ENCODE measurements around the gene NMT2.

NMT2 gene

DNA sequence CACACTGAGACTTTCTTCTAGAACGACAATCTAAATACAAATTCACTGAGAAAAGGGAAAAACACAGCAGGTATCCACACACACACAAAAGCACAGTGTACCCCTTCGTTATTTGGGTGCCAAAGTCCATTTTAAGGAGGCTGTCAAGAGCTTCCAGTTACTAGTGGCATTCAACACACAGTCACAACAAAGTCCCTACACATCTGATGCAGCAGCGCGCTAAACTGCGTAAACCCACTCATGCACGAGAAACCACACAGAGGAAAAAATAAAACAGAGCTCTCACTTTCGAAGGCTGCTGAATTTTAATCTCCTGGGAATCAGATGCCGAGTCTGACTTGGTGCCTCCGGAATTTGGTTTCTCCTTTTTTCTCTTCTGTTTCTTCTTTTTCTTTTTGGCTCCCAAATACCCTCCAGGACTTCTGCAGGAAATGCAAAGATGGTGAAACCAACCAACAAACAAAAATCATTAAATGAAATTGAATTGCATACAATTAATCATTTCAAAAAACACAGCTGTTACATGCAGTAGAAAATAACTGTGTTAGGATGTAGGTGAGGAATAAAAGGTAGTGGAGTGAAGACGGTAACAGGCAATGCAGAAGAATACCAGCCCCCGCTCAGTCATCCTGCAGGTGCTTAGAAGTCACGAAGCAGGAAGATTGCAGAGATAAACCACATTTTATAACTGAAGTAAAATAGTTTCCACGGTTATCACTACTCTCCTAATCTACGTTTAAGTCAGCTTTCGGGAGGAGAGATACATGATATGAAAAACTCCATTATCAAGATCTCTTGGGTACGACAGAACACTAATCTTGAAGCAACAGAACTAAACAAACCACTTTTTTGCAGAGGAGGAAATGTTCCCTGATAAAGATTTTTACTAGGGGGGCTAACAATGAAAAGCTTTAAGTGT is 27.1 kb downstream of the NMT2 start:
- DNase-seq (ENCODE audit: low spot score) = no peak

DNA sequence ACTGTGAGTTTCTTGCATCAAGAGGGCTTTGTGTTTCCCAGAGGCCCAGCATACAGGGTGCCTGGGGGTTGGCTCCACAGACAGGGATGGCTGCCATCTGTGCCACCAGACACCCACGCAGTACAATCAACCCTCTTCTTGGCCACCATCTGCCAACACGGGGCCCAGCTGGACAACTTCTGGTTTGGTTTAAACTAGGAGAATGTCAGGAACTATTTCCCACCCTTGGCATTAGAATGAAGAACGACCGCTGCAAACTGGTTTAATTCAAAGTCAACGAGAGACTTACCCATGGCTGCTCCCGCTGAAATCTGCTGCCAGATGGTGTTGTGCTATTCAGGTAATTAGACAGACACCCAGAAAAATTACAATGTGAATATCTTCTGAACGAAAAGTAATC is 27.8 kb downstream of the NMT2 start:
- DNase-seq (ENCODE audit: low spot score) = no peak

DNA sequence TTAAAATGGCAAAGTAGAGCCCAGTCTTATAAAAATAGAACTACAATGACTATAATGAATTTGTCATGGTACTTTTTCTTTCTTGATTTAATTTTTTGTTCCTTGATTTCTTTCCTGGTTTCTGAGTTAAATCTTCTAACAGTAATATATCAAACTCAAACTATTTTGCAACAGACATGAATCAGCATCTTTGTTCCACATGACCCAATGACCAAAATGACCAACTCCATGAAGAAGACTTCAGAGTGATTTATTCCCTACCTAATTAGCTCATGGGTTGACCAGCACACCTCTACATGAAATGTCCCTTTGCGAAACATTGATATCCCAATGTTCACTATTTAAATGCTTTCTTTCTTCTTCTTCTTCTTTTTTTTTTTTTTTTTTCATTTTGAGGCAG is 30.9 kb downstream of the NMT2 start:
- no peak for DNase-seq (ENCODE audit: low spot score)

DNA sequence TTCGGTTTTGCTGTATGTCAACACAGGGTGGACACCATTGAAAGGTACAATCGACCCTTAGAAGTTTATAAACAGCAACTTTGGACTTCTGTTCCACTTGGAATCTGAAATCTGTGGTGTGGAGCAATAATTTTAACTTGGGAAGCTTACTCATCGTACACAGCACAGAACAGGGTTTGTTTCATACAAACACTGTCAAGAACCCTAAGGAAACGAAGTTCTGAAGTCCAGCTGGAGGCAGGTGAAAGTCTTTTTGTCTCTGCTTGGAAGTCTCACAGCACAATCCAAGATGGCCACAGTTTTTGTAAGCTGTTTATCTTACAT is 31.5 kb downstream of the NMT2 start:
- DNase-seq (ENCODE audit: low spot score) = no peak

DNA sequence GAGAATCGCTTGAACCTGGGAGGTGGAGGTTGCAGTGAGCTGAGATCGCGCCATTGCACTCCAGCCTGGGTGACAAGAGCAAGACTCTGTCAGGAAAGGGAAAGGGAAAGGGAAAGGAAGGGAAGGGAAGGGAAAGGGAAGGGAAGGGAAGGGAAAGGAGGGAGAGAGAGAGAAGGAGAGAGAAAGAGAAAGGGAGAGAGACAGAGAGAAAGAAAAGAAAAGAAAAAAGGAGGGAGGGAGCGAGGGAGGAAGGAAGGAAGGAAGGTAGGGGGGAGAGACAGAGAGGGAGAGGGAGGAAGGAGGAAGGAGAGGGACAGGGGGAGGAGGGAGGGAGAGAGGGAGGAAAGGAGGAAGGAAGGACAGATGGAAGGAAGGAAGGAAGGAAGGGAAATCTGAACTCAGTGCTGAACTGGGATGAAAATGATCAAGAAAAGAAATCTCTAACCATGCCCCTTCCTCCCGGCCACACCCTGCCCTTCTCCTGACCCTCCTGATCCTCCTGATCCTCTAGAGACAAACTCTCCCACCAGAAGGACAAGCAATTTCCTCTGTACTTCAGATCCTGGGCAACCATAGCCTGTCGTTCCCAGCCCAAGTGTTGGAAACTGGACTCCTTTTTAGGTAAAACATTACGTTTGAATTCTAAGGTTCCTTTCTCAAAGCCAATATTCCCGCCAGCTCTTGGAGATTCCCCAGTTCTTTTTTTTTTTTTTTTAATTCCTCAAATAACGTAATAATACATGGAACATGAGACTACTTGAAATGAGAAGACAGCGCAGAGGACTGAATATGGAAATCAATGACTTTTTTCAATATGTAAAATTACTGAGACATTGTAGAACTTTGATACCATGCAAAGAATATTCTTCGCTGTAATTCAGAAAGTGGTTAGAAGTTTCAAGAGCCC is 32.1 kb downstream of the NMT2 start:
- DNase-seq (ENCODE audit: low spot score) = no peak

DNA sequence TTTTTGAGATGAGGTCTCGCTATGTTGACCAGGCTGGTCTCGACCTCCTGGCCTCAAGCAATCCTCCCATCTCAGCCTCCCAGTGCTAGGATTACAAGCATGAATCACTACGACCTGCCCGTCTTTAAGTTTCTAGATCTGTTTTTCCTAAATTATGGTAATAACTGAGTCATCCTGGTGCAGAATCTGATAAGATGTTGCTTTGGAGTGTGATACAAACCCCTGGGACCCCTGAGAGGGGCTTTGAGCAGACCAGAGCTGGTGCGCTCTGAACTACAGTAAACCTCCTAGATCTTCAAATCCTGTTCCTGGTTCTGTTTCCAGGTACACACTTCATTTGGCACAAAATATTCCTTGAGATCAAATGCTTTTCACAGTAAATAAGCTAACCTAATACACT is 37.2 kb downstream of the NMT2 start:
- DNase-seq (ENCODE audit: low spot score) = no peak

DNA sequence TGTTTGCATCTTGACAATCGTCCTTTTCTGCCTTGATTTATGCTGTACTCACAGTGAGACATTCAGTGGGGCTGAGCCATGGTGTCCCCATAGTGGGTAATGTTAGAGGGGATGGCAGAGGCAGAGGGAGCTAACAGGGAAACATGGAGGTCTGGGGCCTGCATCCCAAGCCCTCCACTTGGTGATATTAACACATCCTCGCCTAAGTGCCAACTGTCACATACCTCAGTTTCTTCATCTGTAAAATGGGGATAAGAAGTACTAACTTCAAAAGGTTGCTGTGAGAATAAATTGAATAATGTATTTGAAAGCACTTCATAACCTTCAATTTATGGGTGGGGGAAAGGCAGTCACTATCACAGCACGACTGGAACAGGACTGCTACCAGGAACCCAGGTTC is 43.6 kb downstream of the NMT2 start:
- no peak for DNase-seq (ENCODE audit: low spot score)

DNA sequence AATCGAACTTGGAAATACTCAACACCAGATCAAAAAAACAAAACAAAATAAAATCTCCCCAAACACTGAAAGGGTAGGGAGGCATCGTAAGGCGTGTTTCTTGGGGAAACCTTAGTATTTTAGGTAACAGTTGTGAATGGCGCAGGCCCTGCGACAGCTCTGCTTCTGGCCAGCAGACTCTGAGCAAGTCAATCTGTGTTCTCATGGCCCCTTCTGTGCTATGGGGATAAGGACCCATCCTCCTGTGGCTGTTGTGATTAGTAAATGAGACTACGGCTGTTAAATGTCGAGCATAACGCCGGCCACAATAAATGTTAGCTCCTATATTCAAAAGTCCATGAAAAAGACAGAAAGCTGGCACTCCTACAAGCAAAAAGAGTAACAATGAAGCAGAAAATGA is 44.3 kb downstream of the NMT2 start:
- no peak for DNase-seq (ENCODE audit: low spot score)

DNA sequence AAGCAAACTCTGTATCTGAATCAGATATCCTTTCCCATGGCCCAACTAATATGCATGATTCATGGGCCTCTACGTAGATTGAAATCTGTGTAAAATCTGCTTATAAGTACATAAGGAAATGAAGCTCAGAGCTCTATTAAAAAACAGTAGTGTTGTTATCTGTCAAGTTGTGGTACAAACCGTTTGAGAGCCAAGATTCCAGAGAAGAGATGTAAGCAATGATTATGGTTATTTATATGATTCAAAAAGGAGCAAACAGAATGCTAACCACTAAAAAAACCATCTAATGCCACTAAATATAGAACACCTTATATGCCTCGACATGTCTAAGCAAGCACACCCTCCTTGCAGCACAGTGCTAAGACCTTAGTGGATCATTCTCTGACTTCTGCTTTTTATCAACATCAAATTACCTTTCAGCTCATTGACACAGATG is 44.7 kb downstream of the NMT2 start:
- no peak for DNase-seq (ENCODE audit: low spot score)

DNA sequence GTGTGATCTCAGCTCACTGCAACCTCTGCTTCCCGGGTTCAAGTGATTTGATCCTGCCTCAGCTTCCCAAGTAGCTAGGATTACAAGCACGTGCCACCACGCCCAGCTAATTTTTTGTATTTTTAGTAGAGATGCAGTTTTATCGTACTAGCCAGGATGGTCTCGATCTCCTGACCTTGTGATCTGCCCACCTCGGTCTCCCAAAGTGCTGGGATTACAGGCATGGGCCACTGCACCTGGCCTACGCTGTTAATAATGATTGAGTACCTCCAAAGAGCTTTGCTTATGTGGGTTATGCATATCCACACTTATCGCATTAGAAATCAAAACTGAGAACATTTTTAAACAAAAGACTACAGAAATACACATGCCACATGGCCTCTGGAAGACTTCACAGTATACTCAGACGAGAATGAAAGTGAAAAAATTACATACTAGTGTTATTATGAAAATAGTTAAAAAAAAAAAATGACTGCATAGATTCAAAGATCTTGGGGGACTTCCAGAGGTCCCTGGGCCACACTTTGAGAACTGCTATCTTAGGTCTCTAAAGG is 45.9 kb downstream of the NMT2 start:
- no peak for DNase-seq (ENCODE audit: low spot score)

DNA sequence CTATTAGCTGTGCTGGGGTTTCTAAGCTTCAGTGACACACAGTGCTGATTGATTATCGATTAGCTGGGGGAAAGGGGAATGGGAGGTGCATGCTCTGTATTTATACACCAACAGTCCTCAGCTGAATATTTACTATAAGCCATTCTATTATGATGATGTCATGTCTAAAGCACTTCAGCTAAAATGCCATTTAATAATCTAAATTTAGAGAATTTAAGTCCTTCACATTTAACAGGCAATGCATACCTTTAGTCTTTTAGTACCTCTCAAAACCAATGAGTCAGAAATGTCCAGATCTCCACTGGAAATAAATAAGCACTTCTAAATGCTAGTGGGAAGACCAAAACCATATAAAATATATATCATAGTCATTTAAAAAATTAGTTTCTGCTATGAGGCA is 46.8 kb downstream of the NMT2 start:
- no peak for DNase-seq (ENCODE audit: low spot score)

DNA sequence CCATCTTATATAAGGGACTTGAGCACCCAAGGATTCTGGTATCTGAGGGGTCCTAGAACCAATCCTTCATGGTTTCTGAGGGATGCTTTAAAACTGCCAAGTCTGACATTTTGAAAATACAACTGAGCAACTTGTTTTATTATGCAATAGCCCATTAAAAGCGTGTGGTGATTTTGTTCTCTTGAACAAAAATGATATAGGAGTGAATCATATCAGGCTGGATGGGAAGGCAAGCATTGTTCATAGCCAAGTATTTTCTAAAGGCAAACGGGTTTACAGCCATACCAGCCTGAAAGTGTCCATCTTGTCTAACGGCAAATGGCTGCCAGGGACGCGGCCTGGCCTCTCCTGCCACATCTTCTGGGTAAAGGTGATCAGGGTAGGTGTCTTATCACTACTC is 48.0 kb downstream of the NMT2 start:
- no peak for DNase-seq (ENCODE audit: low spot score)

DNA sequence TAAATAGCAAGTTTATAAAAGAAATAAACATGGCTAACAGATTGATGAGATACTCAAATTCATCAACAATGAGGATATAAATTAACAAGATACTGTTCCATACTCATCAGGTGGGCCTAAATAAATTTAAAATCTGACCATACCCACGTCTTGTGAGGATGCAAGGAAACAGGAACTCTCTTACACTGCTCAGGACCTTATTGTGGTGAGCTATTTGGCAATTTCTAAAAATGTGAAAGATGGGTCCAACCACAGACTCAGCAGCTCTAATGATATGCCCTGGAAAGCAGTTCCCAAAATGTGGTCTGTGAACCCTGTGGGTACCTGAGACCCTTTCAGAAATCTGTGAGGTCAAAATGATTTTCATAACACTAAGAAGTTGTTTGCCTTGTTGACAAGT is 49.9 kb downstream of the NMT2 start:
- DNase-seq (ENCODE audit: low spot score) = no peak

DNA sequence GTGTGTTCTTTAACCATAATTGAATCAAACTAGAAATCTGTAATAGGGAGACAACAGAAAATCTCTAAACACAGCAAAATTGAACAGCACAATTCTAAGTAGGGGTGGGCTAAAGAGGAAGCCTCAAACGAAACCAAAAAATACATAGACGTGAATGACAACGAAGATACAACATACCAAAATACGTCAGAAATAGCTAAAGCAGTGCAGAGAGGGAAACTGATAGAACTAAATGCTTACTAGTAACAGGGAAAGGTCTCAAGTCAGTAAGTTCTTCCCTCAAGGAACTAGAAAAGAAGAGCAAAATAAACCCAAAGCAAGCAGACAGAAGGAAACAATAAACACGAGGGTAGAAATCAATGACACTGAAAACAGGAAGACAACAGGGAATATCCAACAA is 52.3 kb downstream of the NMT2 start:
- no peak for DNase-seq (ENCODE audit: low spot score)

DNA sequence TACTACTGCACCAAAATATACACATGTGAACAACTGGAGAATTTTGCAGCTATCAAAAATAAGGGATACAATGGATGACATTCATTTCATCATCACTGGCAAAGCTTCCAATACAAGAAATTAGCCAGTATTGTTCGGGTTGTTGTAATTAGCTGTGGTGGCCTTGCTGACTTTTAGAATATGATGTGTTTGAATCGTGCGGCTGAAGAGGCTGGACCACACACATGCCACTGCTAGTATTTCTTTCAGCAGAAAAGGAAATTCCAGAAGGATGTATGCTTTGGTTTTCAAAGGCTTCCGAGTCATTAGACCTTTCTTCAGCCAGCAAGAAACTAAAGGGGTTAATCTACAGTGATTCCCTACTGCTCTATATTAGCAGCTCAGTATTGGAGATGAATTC is 54.7 kb downstream of the NMT2 start:
- DNase-seq (ENCODE audit: low spot score) = no peak

DNA sequence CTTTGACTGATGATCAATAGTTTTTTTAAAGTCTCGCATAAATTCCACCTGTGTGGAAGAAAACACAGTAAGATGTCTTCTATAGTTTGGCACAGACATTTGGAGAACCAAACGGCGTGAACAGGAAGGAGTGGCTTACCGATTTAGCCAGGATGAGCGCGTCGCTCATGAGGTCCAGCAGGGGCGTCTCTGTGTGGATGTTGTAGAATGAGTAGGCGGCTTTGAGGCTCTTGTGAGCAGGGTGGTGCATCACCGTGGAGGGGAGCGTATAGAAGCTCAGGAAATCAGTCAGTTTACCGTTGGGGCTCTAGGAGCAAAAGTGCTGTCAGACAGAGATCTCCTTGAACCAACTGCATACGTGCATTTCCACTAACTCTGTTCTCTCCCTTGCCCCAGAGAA is 55.8 kb downstream of the NMT2 start:
- no peak for DNase-seq (ENCODE audit: low spot score)

DNA sequence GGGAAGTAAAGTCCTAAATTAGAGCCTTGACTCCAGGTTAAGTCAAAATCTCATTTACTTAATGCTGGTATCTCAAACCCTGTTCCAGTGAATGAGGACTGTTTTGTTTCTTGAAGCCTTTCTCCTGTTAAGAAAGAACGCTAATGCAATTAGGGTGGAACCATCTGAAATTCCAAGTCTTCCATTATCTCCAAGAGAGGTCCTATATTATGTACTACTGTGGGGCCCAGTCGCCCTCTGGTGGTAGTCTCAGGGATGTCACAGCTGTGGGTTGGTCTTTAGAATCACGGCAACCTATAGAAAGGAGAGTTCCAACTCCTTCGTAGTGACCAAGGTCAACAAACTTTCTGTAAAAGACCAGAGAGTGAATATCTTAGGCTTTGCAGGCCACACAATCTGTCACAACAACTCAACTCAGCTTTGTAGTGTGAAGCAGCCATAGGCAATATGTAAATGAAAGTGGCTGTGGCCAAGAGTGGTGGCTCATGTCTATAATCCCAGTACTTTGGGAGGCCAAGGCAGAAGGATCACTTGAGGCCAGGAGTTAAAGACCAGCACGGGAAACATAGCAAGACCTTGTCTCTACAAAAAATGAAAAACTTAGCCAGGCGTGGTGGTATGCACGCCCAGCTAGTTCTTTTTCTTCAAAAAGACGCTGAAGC is 62.0 kb downstream of the NMT2 start:
- DNase-seq (ENCODE audit: low spot score) = peak; percentile 76

DNA sequence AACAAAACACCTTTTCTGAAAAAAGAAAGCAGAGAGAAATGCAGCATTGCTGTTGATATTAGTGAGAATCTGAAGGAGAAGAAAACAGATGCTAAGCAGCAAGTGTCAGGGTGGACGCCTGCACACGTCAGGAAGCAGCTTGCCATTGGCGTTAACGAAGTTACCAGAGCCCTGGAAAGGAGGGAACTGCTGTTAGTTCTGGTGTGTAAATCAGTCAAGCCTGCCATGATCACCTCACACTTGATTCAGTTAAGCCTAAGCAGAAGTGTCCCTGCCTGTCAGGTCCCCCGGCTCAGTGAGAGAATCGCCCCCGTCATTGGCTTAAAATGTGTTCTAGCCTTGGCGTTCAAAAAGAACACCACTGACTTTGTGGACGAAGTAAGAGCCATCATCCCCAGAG is 65.0 kb downstream of the NMT2 start:
- no peak for DNase-seq (ENCODE audit: low spot score)

DNA sequence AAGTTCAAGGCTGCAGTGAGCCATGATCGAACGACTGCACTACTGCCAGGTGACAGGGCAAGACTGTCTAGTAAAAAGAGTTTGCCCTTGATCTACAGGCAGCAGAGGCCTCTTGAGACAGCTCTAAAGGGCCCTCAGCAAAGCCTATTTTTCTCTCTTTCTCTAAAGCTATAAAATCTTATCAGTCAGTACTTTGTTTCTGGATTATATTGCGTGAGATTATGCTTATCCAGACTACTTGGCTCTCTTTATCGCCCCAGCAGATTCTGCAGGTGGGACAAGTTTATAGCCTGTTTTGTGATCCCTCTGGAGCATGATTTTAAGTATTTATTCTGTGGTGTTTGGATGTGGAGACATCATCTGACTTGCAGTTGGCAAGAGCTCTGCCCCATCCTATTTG is 68.6 kb downstream of the NMT2 start:
- no peak for DNase-seq (ENCODE audit: low spot score)

DNA sequence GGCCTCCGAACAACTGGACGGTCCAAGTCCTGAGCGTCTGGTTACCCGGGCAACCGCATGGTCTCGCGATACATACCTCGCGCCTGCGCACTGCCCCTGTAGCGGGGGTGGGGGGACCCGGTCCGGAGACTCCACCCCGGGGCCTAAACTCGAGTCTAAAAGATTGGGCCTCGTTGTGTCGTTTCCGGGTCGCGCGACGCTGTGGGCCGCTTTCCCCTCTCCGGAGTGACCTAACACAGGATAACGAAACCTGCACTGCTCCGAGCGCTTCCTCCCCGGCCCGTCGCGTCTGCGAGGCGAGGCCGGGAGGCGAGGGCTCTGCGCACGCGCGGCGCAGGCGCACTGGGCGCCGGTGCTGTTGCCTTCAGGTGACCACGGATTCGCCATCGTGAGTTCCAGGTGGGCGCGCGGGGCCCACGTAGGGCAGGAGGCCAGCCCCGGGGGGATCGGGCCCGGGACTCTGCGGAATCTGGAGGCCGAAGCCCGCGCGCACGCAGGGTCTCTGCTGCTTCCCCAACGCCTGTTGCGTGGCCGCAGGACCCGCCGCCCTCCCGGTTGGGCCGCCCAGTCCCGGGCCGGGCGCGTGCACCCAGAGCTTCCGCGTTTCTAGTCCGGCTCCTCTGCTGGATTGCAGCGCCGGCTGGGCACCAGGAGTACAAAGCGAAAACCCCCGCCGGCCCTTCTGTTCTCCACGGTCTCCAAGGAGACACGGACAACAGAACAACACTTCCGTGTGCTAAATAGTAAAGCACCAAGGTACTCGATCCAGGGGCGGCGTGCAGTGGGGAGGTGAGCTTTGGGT is 71.3 kb downstream of the NMT2 start, which contains the start of gene RPP38:
Gene RPP38, plus strand, starts transcription at position 345 of the 802 bp plus-strand sequence. CDS start 5,960 bp downstream, outside the sequence.
- DNase-seq (ENCODE audit: low spot score) = peak; percentile 93

DNA sequence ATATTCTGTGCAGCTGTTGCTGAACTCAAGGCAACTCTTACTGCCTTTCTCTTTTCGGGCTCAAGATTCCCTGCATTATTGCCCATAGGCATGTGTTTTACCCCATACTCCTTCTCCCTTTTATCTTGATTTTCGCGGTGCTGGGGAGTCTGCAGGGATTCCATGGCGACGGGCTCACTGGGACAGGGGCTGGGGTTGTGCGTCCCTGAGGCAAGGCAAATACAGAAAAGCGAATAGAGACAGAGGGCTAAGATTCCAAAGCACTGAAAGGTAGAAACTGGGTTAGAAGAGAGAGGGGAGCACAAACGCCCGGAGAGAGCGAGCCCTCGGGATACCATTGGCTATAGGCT is 71.9 kb downstream of the NMT2 start:
- DNase-seq (ENCODE audit: low spot score) = no peak
